GM12878 (cell line): Measurements from ENCODE around the gene MOAP1. TPM values are rescaled to one million over a fixed set of nuclear protein-coding genes. Genes with fewer than 3 reads are reported as not detected.

Source experiments
- ATAC-seq: fragments of 200-7000 bp; cut with Tn5 transposase; 3 replicates; pipeline ENCODE4 v1.9.1; 2020; ENCODE audit warnings: mild to moderate bottlenecking, moderate library complexity
- BruUV-seq: library from RNA; stranded (reverse); fragments of 400-500 nt; replicated peaks from 2 replicates; lab custom pipeline; 2021; lab: Mats Ljungman, UMichigan
- CTCF ChIA-PET: fragments of 300-600 bp; sonication (Branson Sonifier 250); formaldehyde crosslinking; extraction: SDS; loops from one replicate; lab custom pipeline; 2021; ENCODE audit warnings: inconsistent platforms; lab: Yijun Ruan, JAX
- POLR2A ChIA-PET: fragments of 350-600 bp; formaldehyde crosslinking; extraction: SDS; loops from one replicate; lab custom pipeline; 2021; ENCODE audit warnings: inconsistent platforms; lab: Charles Lee
- RAD21 ChIA-PET: fragments of 300-600 bp; sonication (Branson Sonifier 250); formaldehyde crosslinking; loops from one replicate; lab custom pipeline; 2023; ENCODE audit warnings: antibody characterized with exemption; ENCODE audit not compliant: unreplicated experiment; lab: Charles Lee
- SMC1A ChIA-PET: fragments of 300-600 bp; sonication (Branson Sonifier 250); formaldehyde crosslinking; loops from one replicate; lab custom pipeline; 2023; ENCODE audit not compliant: unreplicated experiment, uncharacterized antibody; lab: Charles Lee
- DNase-seq: peaks from one replicate; pipeline ENCODE4 v3.0.0-alpha.2; 2011; ENCODE audit warnings: low read depth, low spot score
- FAIRE-seq: peaks from 3 replicates; lab custom pipeline; 2011; peaks lifted over from hg19 to GRCh38; lab: Jason Lieb, UNC
- H2AFZ ChIP-seq: 2 replicates; pipeline ENCODE4 v1.6.0; 2011; ENCODE audit warnings: low read depth, low read length, control low read depth; ENCODE audit not compliant: control insufficient read depth
- H3K27ac ChIP-seq: 2 replicates; pipeline ENCODE4 v1.5.1; 2011; ENCODE audit warnings: control low read depth; ENCODE audit not compliant: control insufficient read depth, insufficient read depth
- H3K27me3 ChIP-seq, 2 experiments: replicated peaks in 1 of 2; 2 replicates each; pipeline versions ENCODE4 v1.6.0 to v1.6.1; 2011; ENCODE audit warnings: low read length in 1 of 2; ENCODE audit not compliant: control insufficient read depth in 2 of 2, insufficient read depth in 2 of 2
- H3K36me3 ChIP-seq, 2 experiments: 2 replicates each; pipeline ENCODE4 v1.5.1; 2011; ENCODE audit warnings: low read length in 1 of 2; ENCODE audit not compliant: control insufficient read depth in 2 of 2, insufficient read depth in 2 of 2
- H3K4me1 ChIP-seq: 2 replicates; pipeline ENCODE4 v1.6.1; 2011; ENCODE audit warnings: mild to moderate bottlenecking, low read length, moderate library complexity, mixed read lengths; ENCODE audit not compliant: control insufficient read depth, insufficient read depth
- H3K4me2 ChIP-seq: 2 replicates; pipeline ENCODE4 v1.6.0; 2011; ENCODE audit warnings: control low read depth; ENCODE audit not compliant: control insufficient read depth, insufficient read depth
- H3K4me3 ChIP-seq: fragments of 200-600 bp; sonication (generic); 2 replicates; pipeline ENCODE4 v1.5.1; 2016
- H3K79me2 ChIP-seq: 2 replicates; pipeline ENCODE4 v1.6.0; 2011; ENCODE audit warnings: low read length; ENCODE audit not compliant: control insufficient read depth, insufficient read depth
- H3K9ac ChIP-seq: 2 replicates; pipeline ENCODE4 v1.8.0; 2011; ENCODE audit warnings: low read length, control low read depth, mixed read lengths; ENCODE audit not compliant: control insufficient read depth, insufficient read depth
- H3K9me3 ChIP-seq: replicated peaks from 3 replicates; pipeline ENCODE4 v1.5.1; 2011; ENCODE audit warnings: mild to moderate bottlenecking, low read length; ENCODE audit not compliant: control insufficient read depth, insufficient read depth
- H4K20me1 ChIP-seq: 2 replicates; pipeline ENCODE4 v1.6.0; 2011; ENCODE audit not compliant: control insufficient read depth, insufficient read depth
- BCL11A ChIP-seq: IDR thresholded peaks from 2 replicates; pipeline ENCODE4 v1.6.1; 2011; ENCODE audit warnings: low read depth, low read length
- BMI1 ChIP-seq: fragments of 450-650 bp; IDR thresholded peaks from 2 replicates; pipeline ENCODE4 v1.6.1; 2016; ENCODE audit warnings: mild to moderate bottlenecking, moderate library complexity, borderline replicate concordance
- CEBPZ ChIP-seq: fragments of 150-350 bp; IDR thresholded peaks from 2 replicates; pipeline ENCODE4 v1.6.1; 2016; ENCODE audit warnings: low read depth, low read length
- EP300 ChIP-seq, 2 experiments: fragments of 150-350 bp in 1 of 2; IDR thresholded peaks; 2 replicates each; pipeline ENCODE4 v1.6.1; 2011 to 2012; ENCODE audit warnings: low read depth in 2 of 2, low read length in 2 of 2, borderline replicate concordance in 1 of 2, improper control_type of control experiment in 1 of 2, inconsistent platforms in 1 of 2; ENCODE audit not compliant: control insufficient read depth in 1 of 2
- HCFC1 ChIP-seq: fragments of 150-350 bp; IDR thresholded peaks from 2 replicates; pipeline ENCODE4 v1.6.1; 2014; ENCODE audit warnings: low read length
- HDAC2 ChIP-seq: fragments of 200-600 bp; sonication (generic); IDR thresholded peaks from 2 replicates; pipeline ENCODE4 v1.6.1; 2017
- MEF2A ChIP-seq: IDR thresholded peaks from 2 replicates; pipeline ENCODE4 v1.6.1; 2011; ENCODE audit warnings: low read depth, mild to moderate bottlenecking, low read length, moderate library complexity; ENCODE audit not compliant: insufficient read depth
- STAT3 ChIP-seq: IDR thresholded peaks from 2 replicates; pipeline ENCODE4 v1.6.1; 2011; ENCODE audit warnings: low read depth, low read length, improper control_type of control experiment
- TCF3 ChIP-seq: IDR thresholded peaks from 2 replicates; pipeline ENCODE4 v1.6.1; 2012; ENCODE audit warnings: low read depth, mild to moderate bottlenecking, low read length, borderline replicate concordance; ENCODE audit not compliant: insufficient read depth
- ZBED1 ChIP-seq: IDR thresholded peaks from 2 replicates; pipeline ENCODE4 v1.6.1; 2016; ENCODE audit warnings: borderline replicate concordance
- WGBS: methylation state at CpG from one replicate; pipeline ENCODE4 v1.1.6; 2016; ENCODE audit warnings: low lambda C conversion rate; ENCODE audit not compliant: insufficient replicate concordance, insufficient coverage; ENCODE audit errors: missing lambda C conversion rate; 5-methylcytosine and 5-hydroxymethylcytosine counted together
- in situ Hi-C: fragments of 300-500 bp; cut with MboI; formaldehyde crosslinking; loops from 9 replicates; pipeline ENCODE4 v1.14.3; 2018; ENCODE audit warnings: mixed read lengths
- intact Hi-C: fragments of 100-400 bp; cut with micrococcal nuclease; formaldehyde crosslinking; loops from one replicate; pipeline ENCODE4 v1.14.2; 2022; ENCODE audit not compliant: unreplicated experiment
- polyA plus RNA-seq, 11 experiments: library from polyadenylated mRNA; depleted of rRNA in 4 of 11; unstranded in 6 of 11; stranded (reverse) in 5 of 11; fragments of >200 nt; fragmentation: Nextera tagmentation in 4 of 11; fragmentation: Illumina TruSeq in 1 of 11; extraction: Ambion mirVana in 4 of 11; extraction: Trizol in 1 of 11; gene quantifications; 1 replicate in 1 of 11; 2 replicates in 10 of 11; pipeline versions ENCODE4 v1.2.1 to v1.2.3, GENCODE V29; 2011 to 2016; ENCODE audit warnings: inconsistent platforms in 2 of 11, missing spikeins in 2 of 11, low read depth in 1 of 11
- total RNA-seq, 4 experiments: library from RNA; depleted of rRNA in 3 of 4; stranded (reverse); fragments of >200 nt in 3 of 4; fragmentation: Illumina TruSeq in 1 of 4; extraction: Trizol in 1 of 4; gene quantifications; 2 replicates each; pipeline versions ENCODE4 v1.2.1 to v1.2.3, GENCODE V29; 2013 to 2021
- TF ChIP-seq, protein P1 (sequence below): IDR thresholded peaks from 2 replicates; pipeline ENCODE4 v1.6.1; 2012; ENCODE audit warnings: low read length, inconsistent platforms
- TF ChIP-seq, protein P2 (sequence below): IDR thresholded peaks from 2 replicates; pipeline ENCODE4 v1.6.1; 2012; ENCODE audit warnings: low read depth, low read length, improper control_type of control experiment

Gene MOAP1
- total and polyA plus RNA-seq, 10 of the 15 experiments (the other 5 are each of a cell fraction or from before 2014, with no cell fraction given) = 3.1 to 51.9 (median 11.4) TPM

GRCh38 chr14:93214598-93214997, 29.9 kb upstream of the MOAP1 start:
- peaks cover 25% of the 10 kb centered on the region for H3K4me1 ChIP-seq
- no peak for FAIRE-seq
- in situ Hi-C loops = no loop called here
- TF ChIP-seq BCL11A = no peak
- ChIA-PET RAD21 (no interaction called here), SMC1A (no interaction called here), POLR2A (no interaction called here), CTCF (interaction anchor here (2.8 kb wide), 1 partner anchor 101 kb away, joined by 15 read pairs; no protein-coding TSS in a partner anchor)
- ATAC-seq = no peak
- H3K4me2 ChIP-seq = no peak overlapping the region
- BruUV-seq = TSS peak; percentile 3
- peaks cover 3 to 10% of the 10 kb centered on the region in 2 experiments for H3K36me3 ChIP-seq
- H3K4me3 ChIP-seq = no peak overlapping the region
- peaks cover 5% of the 10 kb centered on the region for H3K79me2 ChIP-seq
- no peaks in the 10 kb centered on the region for H4K20me1 ChIP-seq
- no peak overlapping the region for H3K27ac ChIP-seq
- WGBS = 98% methylated on average over 2 of the region's 2 CpGs
- H3K9ac ChIP-seq = no peak overlapping the region
- H2AFZ ChIP-seq = no peak overlapping the region
- H3K9me3 ChIP-seq = no peaks in the 10 kb centered on the region
- intact Hi-C loops = no loop called here
- no peaks in the 10 kb centered on the region for H3K27me3 ChIP-seq
- DNase-seq = no peak

DNA sequence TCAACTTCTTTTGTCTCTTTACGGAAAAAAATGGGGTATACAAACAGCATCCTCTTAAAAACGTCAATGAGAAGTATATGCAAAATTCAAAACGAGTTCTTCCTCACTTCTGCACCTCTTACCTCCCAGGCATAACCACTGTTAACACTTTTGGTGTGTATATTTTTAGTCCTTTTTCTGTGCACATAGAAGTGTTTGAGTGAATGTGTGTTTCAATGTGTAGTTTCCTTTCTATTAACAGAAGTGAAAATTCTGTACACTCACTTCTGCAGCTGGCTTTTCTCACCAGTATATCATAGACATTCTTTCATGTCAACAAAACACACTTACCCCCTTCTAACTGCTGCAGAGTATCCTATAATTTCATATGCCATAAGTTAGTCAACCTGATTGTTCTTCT, 27.7 kb upstream of the MOAP1 start:
- peak overlapping the region; percentile 85; the same call in 1 of the 2 replicates for H3K4me2 ChIP-seq
- peak; percentile 68 for ATAC-seq
- ChIA-PET SMC1A (interaction anchor here (0.6 to 1.2 kb wide), 5 partner anchors 26 to 324 kb away, joined by 3 to 4 read pairs (median 3); no protein-coding TSS in a partner anchor), POLR2A (interaction anchor here (1.0 kb wide), 1 partner anchor 46 kb away, joined by 5 read pairs; no protein-coding TSS in a partner anchor), CTCF (interaction anchor here (0.9 to 2.8 kb wide), 4 partner anchors 20 to 406 kb away, joined by 3 to 15 read pairs (median 5); no protein-coding TSS in a partner anchor), RAD21 (interaction anchor here (0.6 kb wide), 1 partner anchor 98 kb away, joined by 3 read pairs; no protein-coding TSS in a partner anchor)
- peaks cover 3 to 8% of the 10 kb centered on the region in 2 experiments for H3K36me3 ChIP-seq
- intact Hi-C loops = no loop called here
- no peaks in the 10 kb centered on the region for H3K27me3 ChIP-seq
- peaks cover 25% of the 10 kb centered on the region for H3K4me1 ChIP-seq
- DNase-seq = peak; percentile 64
- 0% methylated on average over 3 of the region's 3 CpGs for WGBS
- H2AFZ ChIP-seq = no peak overlapping the region; the same call in 1 of the 2 replicates
- peak; percentile 73 for FAIRE-seq
- in situ Hi-C loops = no loop called here
- no peak overlapping the region for H3K4me3 ChIP-seq
- H3K9ac ChIP-seq = peak overlapping the region; percentile 16; the same call in 1 of the 2 replicates
- no peaks in the 10 kb centered on the region for H4K20me1 ChIP-seq
- peak overlapping the region; percentile 81 for H3K27ac ChIP-seq
- BruUV-seq = no TSS peak
- H3K79me2 ChIP-seq = peaks cover 27% of the 10 kb centered on the region
- H3K9me3 ChIP-seq = no peaks in the 10 kb centered on the region
- TF ChIP-seq HCFC1 = no peak
- TF ChIP-seq, protein P1, sequence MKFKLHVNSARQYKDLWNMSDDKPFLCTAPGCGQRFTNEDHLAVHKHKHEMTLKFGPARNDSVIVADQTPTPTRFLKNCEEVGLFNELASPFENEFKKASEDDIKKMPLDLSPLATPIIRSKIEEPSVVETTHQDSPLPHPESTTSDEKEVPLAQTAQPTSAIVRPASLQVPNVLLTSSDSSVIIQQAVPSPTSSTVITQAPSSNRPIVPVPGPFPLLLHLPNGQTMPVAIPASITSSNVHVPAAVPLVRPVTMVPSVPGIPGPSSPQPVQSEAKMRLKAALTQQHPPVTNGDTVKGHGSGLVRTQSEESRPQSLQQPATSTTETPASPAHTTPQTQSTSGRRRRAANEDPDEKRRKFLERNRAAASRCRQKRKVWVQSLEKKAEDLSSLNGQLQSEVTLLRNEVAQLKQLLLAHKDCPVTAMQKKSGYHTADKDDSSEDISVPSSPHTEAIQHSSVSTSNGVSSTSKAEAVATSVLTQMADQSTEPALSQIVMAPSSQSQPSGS = 0 out of 2 replicates have a peak, but pooled peaks have one; percentile 21
- peak; percentile 71; the same call in 1 of the 2 replicates for TF ChIP-seq MEF2A
- TF ChIP-seq HDAC2 = no peak
- TF ChIP-seq STAT3 = no peak
- TF ChIP-seq EP300 (IDR thresholded peaks at IDR 0.05; ENCODE audit: borderline replicate concordance in 1 of 2, control insufficient read depth in 1 of 2, low read depth in 2 of 2, low read length in 2 of 2) = peak in 1 of 2 experiments; percentile 70; a peak in 1 of 4 replicates
- TF ChIP-seq ZBED1 = no peak
- TF ChIP-seq, protein P2, sequence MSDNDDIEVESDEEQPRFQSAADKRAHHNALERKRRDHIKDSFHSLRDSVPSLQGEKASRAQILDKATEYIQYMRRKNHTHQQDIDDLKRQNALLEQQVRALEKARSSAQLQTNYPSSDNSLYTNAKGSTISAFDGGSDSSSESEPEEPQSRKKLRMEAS = no peak
- TF ChIP-seq CEBPZ = no peak
- TF ChIP-seq BMI1 = no peak
- no peak for TF ChIP-seq TCF3
